HG02840 (cell line): ENCODE measurements around the gene PTPRQ.

Experiments
- ATAC-seq: cut with Tn5 transposase; IDR thresholded peaks from one replicate; pipeline ENCODE4 v1.9.1; 2021; ENCODE audit warnings: mild to moderate bottlenecking, moderate library complexity, moderate number of reproducible peaks; ENCODE audit not compliant: unreplicated experiment, low FRiP score

Gene PTPRQ

GRCh38 chr12:80549298-80549697 lies 105.3 kb downstream of the PTPRQ start:
- no peak for ATAC-seq

DNA sequence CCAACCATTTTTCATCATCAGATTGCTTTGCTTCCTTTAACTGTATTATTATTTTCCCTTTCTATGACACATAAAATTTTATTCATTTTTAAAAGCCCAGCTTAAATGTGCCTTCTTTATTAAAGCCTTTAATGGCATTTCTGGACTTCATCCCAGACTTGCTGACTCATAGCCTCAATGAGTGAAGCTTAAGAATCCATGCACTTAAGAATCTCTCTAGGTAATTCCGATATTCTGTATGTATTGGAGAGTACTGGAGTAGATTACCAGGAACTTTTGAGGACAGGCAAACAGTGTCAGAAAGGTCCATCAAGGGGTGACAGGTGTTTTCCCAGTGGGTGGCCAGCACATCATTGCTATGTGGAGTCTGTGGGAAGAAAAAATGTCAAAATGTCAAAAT lies 107.9 kb downstream of the PTPRQ start:
- no peak for ATAC-seq

GRCh38 chr12:80553316-80553715 lies 109.3 kb downstream of the PTPRQ start:
- no peak for ATAC-seq

DNA sequence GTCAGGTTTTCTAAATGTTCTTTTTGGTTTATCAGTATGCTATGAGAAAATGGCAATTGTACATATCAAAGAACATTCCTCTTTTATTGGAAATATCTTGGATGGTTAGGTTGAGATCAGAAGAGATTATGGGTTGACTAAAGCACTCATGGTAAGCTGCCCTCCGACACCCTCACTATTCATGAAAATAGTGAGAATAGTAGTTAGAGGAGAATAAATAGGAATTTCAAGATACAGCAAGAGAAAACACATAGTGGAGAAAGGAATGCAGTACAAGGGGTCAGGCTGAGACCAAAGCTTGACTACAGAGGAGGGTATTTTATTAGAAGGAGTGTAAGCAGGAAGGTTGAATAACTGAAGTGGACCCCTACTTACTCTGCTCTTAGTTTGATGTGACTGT lies 112.5 kb downstream of the PTPRQ start:
- ATAC-seq, result no peak

GRCh38 chr12:80559766-80560165 lies 115.7 kb downstream of the PTPRQ start:
- ATAC-seq, result no peak

GRCh38 chr12:80565271-80565670 lies 121.2 kb downstream of the PTPRQ start:
- no peak for ATAC-seq

DNA sequence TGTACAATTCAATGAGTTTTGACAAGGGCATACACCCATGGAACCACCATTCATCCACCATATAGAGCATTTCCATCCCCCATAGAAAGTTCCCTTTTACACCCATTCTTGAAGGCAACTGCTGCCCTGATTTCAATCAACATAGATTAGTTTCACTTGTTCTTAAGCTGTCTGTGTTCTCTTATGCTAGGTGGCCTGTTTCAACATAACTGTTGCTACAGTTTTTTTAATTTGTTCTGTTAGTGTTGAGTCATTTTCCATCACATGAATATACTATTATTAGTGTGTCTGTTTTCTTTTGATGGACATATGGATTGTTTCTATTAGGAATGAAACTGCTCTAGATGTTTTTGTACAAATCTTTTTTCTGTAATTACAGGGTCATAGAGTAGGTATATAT lies 123.4 kb downstream of the PTPRQ start:
- no peak for ATAC-seq

DNA sequence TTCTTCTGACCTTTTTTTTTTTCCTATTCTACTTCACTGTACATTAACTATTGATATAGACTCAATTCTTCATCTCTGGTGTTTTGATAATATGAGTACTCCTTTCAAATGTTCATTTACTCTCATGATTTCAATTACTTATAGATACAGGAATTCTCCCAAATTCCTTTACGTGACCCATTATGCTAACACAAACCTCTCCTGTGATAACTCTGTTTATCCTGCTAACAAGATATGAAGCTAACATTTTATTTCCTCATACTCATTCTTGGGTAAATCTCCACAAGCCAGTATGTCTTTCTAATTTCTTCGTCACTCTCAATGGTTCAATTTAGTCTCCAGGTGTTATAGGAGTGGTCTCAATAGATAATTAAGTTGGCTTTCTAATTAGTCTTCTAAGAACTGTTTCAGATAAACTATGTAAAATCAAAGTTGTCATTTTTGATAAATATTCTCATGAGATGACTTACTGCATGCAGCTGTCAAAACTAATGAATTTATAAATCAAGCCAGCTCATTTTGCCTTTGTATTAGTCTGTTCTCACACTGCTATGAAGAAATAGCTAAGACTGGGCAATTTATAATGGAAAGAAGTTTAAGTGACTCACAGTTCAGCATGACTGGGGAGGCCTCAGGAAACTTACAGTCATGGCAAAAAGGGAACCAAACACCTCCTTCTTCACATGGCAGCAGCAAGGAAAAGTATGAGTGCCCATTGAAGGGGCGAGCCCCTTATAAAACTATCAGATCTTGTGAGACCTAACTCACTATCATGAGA lies 132.8 kb downstream of the PTPRQ start:
- no peak for ATAC-seq

GRCh38 chr12:80580254-80580653 lies 136.2 kb downstream of the PTPRQ start:
- no peak for ATAC-seq

GRCh38 chr12:80581783-80582182 lies 137.7 kb downstream of the PTPRQ start:
- no peak for ATAC-seq

GRCh38 chr12:80582431-80582830 lies 138.4 kb downstream of the PTPRQ start:
- ATAC-seq, result no peak

DNA sequence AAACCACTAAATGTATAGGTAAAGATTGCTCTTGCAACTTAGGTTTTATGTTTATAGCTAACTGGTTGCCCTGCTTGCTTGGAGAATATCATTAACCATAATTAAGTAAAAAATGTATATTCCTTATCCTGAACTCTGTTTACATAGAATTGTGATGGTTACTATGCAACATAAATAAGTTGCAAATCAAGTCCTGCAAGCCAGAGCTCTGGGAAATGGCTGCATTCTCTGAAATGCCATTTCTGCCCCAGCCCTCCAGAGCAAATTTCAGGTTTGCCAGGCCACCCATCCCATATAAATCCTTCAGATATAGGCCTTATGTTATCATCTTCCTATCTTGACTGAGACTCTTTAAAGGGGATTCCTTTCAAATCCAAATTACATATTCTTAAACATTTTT lies 145.0 kb downstream of the PTPRQ start:
- ATAC-seq, result no peak

DNA sequence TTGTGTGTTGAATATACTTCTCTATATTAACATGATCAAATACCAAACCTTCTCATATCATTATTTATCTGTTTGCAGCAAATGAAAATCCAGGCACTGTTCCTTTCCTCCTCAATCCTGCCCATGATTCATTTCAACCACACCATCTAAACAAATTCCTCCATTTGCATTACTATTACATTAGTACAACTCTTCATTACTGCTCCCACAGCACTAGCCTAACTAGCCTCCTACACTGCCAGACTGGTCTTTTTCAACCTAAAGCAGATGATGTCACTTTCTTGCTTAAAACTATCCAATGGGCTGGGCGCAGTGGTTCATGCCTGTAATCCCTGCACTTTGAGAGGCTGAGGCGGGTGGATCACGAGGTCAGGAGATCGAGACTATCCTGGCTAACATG lies 146.1 kb downstream of the PTPRQ start:
- no peak for ATAC-seq

- no peak for ATAC-seq
These were observed 149.7 kb downstream of the PTPRQ start for GRCh38 chr12:80593766-80594165.

DNA sequence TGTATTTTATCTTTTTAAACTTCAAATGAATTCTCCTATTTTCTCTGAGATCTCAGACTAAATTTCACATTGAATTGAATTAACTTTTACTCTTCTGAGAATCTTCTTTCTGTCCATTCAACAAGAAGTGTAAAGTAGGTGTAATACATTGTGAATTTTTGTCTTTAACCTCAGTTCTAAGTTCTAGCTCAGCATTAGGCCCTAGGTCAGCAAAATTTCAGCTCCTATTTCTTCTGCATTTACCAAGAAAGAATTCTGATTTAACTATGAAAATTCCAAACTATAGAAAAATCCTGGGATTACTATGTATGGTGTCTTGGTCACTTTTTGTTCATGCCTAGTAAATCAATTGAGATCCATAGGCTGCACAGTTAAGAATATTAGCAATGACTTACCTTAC lies 152.5 kb downstream of the PTPRQ start:
- no peak for ATAC-seq

GRCh38 chr12:80598004-80598606 lies 154.1 kb downstream of the PTPRQ start:
- no peak for ATAC-seq

- no peak for ATAC-seq
These were observed 158.4 kb downstream of the PTPRQ start for GRCh38 chr12:80602455-80602854.

GRCh38 chr12:80607361-80608135 lies 163.5 kb downstream of the PTPRQ start:
- ATAC-seq, result no peak

GRCh38 chr12:80617733-80618132 lies 173.7 kb downstream of the PTPRQ start:
- no peak for ATAC-seq

- ATAC-seq, result no peak
These were observed 176.2 kb downstream of the PTPRQ start for GRCh38 chr12:80620281-80620680.

DNA sequence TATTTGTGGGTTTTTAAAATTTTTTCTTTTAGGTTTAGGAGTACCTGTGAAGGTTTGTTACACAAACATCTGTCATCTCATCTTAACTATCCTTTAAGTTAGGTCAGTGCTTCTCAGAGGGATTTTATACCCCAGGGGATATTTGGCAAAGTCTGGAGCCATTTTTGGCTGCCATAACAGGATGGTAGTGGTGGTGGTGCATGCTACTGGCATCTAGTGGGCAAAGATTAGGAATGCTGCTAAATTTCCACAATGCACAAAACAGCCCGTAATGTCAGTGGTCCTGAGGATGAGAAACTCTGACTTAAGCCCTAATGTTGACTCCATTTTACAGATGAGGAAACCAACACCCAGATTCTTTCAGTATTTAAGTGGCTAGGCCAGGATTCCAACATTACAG lies 178.2 kb downstream of the PTPRQ start:
- no peak for ATAC-seq

- no peak for ATAC-seq
These were observed 181.0 kb downstream of the PTPRQ start for GRCh38 chr12:80625051-80625450.
